HG03575 (cell line): ENCODE measurements around the gene KCNQ1.

Experiments used
- ATAC-seq: cut with Tn5 transposase; IDR thresholded peaks from one replicate; pipeline ENCODE4 v1.9.1; 2021; ENCODE audit not compliant: unreplicated experiment, insufficient number of reproducible peaks, low FRiP score; ENCODE audit errors: extremely low read depth

Gene KCNQ1

GRCh38 chr11:2719831-2720590 is 275.2 kb downstream of the KCNQ1 start:
- ATAC-seq, result no peak

GRCh38 chr11:2721210-2721916 is 276.6 kb downstream of the KCNQ1 start:
- no peak for ATAC-seq

GRCh38 chr11:2722955-2723354 is 278.1 kb downstream of the KCNQ1 start:
- ATAC-seq, result no peak

- no peak for ATAC-seq
Measured at GRCh38 chr11:2724104-2724503, 279.3 kb downstream of the KCNQ1 start.

DNA sequence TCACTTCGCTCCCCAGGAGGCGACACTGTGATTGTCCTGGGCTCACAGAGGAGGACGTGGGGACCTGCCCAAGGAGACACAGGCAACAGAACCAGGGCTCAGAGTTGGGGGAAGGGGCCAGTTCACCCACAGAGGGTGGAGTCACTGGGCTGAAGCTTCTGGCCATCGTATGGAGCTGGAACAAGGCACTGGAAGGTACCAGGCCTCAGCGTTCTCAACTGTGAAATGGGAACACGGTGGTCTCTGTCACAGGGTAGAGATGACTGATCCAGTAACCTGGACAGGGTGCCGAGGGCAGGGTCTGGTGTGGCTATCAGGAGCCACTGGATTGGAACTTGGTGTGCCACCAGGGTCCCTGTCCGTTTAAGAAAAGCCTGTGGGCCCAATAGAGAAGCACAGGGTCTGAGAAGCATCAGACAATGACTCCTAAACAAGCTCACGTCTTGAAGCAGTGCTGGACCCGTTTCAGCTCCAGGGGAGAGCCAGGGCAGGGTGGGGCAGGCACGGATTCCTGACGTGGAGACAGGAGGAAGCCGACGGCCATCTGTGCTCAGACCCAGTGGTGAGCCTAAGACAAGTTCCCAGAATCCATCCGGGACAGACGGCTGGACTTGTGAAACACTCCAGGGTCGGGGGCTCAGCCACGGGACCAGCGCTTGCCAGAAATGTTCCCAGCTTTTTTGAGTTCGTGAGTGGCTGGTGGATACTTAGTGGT is 280.0 kb downstream of the KCNQ1 start:
- ATAC-seq, result no peak

- ATAC-seq, result no peak
Measured at GRCh38 chr11:2725368-2726300, 280.8 kb downstream of the KCNQ1 start.

- no peak for ATAC-seq
Measured at GRCh38 chr11:2726964-2727363, 282.2 kb downstream of the KCNQ1 start.

GRCh38 chr11:2728128-2728662 is 283.4 kb downstream of the KCNQ1 start:
- no peak for ATAC-seq

DNA sequence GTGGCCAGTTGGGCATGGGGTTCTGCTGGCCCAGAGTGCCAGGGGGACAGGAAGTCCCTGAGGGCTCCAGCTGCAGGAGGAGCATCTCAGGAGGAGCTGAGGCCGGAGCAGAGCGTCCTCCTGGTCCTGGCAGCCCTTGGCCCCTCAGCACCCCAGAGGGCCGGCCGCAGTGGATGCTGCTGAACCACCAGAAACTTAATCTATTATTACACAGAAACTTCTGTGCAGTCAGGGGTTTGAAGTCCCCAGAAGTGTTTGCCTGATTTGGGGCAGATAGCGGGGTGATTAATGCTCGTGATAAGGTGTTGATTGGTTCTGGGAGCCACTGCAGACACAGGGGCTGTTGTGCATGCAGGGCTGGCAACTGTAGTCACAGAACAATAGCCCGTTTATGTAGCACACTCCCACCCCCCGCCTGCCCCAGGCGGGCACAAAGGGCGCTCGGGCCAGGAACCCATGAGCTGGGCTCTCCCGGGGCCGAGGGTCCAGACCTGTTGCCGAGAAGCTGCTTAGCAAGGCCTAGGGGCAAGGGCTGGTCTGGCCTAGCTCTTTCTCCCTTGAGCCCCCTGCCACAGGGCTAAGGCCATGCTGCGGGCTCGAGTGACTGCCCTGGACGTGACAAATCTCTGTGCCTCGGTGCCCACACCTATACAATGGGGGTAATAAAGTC is 284.0 kb downstream of the KCNQ1 start:
- no peak for ATAC-seq

DNA sequence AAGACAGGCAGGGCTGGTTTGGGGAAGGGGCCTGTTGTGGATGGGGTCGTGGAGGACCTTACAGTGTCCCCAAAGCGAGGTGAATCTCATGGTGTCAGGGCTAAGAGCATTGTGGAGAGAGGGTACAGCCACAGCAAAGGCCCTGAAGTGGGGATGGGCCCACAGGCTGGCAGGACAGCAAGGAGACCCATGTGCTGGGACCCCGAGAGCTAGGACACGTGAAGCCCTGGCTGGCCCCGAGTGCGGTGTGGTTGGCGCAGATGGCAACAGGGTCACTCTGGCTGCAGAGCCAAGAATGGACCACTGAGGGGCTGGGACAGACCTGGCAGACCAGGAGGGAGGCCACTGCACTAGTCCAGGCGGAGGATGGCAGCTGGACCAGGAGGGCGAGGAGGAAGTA is 285.0 kb downstream of the KCNQ1 start:
- ATAC-seq, result no peak

DNA sequence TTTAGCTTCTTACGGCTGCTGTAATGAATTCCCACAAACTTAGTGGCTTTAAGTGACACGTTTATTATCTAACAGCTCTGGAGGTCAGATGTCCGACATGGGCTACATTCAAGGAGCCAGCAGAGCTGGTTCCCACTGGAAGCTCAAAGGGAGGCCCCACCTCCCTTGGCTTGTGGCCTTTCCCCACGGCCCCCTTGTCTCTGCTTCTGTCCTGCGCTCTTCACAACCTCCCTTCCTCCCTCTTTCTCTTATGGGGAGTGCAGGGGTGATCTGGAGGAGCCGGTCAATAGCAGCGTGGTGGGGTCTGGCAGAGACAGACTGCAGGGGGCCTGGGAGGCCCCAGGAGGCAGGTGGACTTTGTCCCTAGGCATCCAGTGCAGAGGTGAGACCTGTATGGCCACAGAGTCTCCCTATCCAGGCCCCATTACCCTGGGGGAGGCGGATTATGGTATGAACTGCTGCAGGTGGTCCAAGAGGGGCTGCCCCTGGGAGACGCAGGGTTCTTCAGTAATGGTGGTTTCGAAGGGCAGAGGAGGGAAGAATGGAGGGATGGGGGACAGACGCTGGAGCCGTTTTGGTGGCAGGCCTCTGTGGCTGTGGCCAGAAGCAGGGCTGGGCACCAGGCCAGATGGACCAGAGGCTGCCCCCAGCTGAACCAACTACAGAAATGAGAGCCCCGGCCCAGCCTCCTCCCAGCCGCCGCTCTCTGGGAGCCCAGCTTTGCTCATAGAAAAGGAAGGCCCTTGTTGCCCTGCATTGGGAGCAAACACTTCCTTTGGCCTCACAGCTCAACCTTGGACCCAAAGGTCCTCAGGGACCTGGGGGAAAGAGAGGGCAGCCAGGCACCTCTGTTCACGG is 285.7 kb downstream of the KCNQ1 start:
- no peak for ATAC-seq

- ATAC-seq, result no peak
Measured at GRCh38 chr11:2731130-2732125, 286.6 kb downstream of the KCNQ1 start.

DNA sequence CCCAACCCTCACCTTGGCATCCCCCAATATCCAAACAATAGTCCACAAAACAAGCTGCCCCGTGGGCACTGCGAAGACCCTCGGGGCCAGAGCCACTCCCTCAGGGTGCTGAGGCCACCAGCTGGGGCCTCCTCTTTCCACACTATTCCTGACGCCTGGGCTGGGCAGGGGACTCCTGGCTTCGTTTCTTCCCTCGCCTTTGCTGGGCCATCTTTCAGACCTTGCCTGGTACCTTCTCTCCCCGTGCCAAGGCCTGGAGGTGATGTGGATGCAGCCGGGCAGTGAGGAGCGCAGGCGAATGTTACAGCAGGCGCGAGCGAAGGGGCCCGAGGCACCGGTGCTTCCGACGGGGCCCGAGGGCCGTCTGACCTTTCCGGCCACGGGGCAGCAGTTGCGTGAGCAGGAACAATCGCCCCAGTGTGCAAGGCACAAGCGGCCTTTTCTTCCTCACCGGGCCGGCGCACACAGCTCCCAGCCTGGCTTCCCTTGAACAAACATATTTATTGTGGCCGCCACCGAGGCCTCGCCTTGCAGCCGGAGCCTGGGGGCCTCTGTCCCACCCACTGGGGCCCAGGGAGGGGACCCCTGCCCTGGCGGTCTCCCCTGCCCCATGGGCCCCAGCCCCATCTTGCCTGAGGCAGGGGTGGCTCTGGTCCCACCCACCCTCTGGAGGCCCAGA is 287.6 kb downstream of the KCNQ1 start:
- no peak for ATAC-seq

DNA sequence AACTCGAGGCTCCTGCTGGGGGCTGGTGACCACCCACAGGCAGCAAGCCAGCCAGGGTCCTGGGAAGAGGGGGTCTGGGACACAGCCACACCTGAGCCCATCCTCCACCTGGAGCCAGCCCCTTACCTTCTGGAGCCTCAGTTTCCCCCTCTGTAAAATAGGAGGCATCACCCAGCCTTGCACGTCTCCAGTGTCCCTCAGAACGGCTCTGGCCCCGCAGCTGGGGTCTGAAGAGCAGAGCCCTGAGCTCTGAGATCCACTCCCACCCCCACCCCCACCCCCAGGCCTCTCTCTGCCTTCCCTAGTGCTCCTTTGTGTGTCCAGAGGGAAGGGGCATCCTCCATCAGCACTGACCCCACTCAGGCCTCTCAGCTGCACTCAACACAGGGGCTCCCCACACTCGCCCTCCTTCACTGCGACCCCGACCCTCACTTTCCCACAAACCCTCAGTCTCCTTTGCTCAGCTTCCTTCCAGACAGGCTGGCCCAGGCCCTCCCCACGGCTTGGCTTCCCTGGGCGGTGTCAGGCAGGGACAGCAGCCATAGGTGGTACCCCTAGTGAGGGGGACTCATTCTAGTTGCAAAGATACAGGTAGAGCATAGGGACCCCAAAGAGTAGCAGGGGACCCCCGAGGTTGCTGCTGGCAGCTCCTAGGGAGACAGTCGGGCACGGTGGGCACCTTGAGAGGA is 288.3 kb downstream of the KCNQ1 start:
- no peak for ATAC-seq
